SK-N-SH treated with all-trans-retinoic acid at 6 μM for 48 hours (cell line): Measurements from ENCODE around the gene IP6K3.
A peak's percentile ranks its signal among the peaks of the same experiment; 100 is the strongest.

Source experiments
- ATAC-seq: fragments of 200-7000 bp; cut with Tn5 transposase; 3 replicates; pipeline ENCODE4 v1.9.1; 2020; ENCODE audit warnings: mild to moderate bottlenecking, moderate library complexity
- ARNTL ChIP-seq: fragments of 450-650 bp; formaldehyde crosslinking; IDR thresholded peaks from 2 replicates; pipeline ENCODE4 v1.5.0; 2020; ENCODE audit warnings: low read depth, mild to moderate bottlenecking, moderate library complexity, borderline replicate concordance
- CSDC2 ChIP-seq: fragments of 250-450 bp; sonication (Bioruptor Pico); IDR thresholded peaks from 2 replicates; pipeline ENCODE4 v1.5.0; 2020; ENCODE audit warnings: mild to moderate bottlenecking, moderate library complexity
- CSRNP3 ChIP-seq: fragments of 250-450 bp; sonication (Bioruptor Pico); IDR thresholded peaks from 2 replicates; pipeline ENCODE4 v1.5.1; 2021; ENCODE audit warnings: mild to moderate bottlenecking, moderate library complexity
- ESRRG ChIP-seq: fragments of 250-450 bp; sonication (Bioruptor Pico); IDR thresholded peaks from 2 replicates; pipeline ENCODE4 v1.6.1; 2021; ENCODE audit warnings: mild to moderate bottlenecking
- GLIS3 ChIP-seq: fragments of 250-450 bp; sonication (Bioruptor Pico); IDR thresholded peaks from 2 replicates; pipeline ENCODE4 v1.5.0; 2020; ENCODE audit warnings: mild to moderate bottlenecking, moderate library complexity
- ISL1 ChIP-seq: fragments of 250-450 bp; sonication (Bioruptor Pico); IDR thresholded peaks from 2 replicates; pipeline ENCODE4 v2.1.2; 2022; ENCODE audit warnings: mild to moderate bottlenecking, moderate library complexity
- OSR1 ChIP-seq: fragments of 250-450 bp; sonication (Bioruptor Pico); IDR thresholded peaks from 2 replicates; pipeline ENCODE4 v1.8.0; 2022; ENCODE audit warnings: moderate library complexity, mild to moderate bottlenecking, inconsistent platforms
- PATZ1 ChIP-seq: fragments of 250-450 bp; sonication (Bioruptor Pico); IDR thresholded peaks from 2 replicates; pipeline ENCODE4 v1.8.0; 2020; ENCODE audit warnings: mild to moderate bottlenecking, moderate library complexity, borderline replicate concordance
- PPARA ChIP-seq: fragments of 250-450 bp; sonication (Bioruptor Pico); IDR thresholded peaks from 2 replicates; pipeline ENCODE4 v1.5.0; 2020; ENCODE audit warnings: mild to moderate bottlenecking, borderline replicate concordance
- TCF4 ChIP-seq: fragments of 250-450 bp; sonication (Bioruptor Pico); IDR thresholded peaks from 2 replicates; pipeline ENCODE4 v1.8.0; 2021; ENCODE audit warnings: mild to moderate bottlenecking, moderate library complexity, borderline replicate concordance
- TSHZ2 ChIP-seq: fragments of 250-450 bp; sonication (Bioruptor Pico); IDR thresholded peaks from 2 replicates; pipeline ENCODE4 v1.5.0; 2020; ENCODE audit warnings: mild to moderate bottlenecking, moderate library complexity
- ZC3H10 ChIP-seq: fragments of 250-450 bp; sonication (Bioruptor Pico); IDR thresholded peaks from 2 replicates; pipeline ENCODE4 v1.5.1; 2021; ENCODE audit warnings: mild to moderate bottlenecking, moderate library complexity
- ZFP3 ChIP-seq: fragments of 250-450 bp; sonication (Bioruptor Pico); IDR thresholded peaks from 2 replicates; pipeline ENCODE4 v1.5.0; 2020; ENCODE audit warnings: mild to moderate bottlenecking, moderate library complexity
- ZFP30 ChIP-seq: fragments of 450-650 bp; formaldehyde crosslinking; IDR thresholded peaks from 2 replicates; pipeline ENCODE4 v1.5.0; 2022; ENCODE audit warnings: mild to moderate bottlenecking, moderate library complexity
- ZNF565 ChIP-seq: fragments of 450-650 bp; formaldehyde crosslinking; conservative IDR thresholded peaks from 2 replicates; pipeline ENCODE4 v1.5.0; 2020; ENCODE audit warnings: low read depth, mild to moderate bottlenecking, moderate library complexity
- ZNF70 ChIP-seq: fragments of 450-650 bp; formaldehyde crosslinking; IDR thresholded peaks from 2 replicates; pipeline ENCODE4 v1.5.0; 2020; ENCODE audit warnings: mild to moderate bottlenecking, moderate library complexity
- ZNF8 ChIP-seq: fragments of 450-650 bp; formaldehyde crosslinking; IDR thresholded peaks from 2 replicates; pipeline ENCODE4 v1.5.0; 2020; ENCODE audit warnings: mild to moderate bottlenecking, moderate library complexity
- TF ChIP-seq, protein P1 (sequence below): fragments of 250-450 bp; sonication (Bioruptor Pico); IDR thresholded peaks from 2 replicates; pipeline ENCODE4 v1.8.0; 2021; ENCODE audit warnings: low read depth, mild to moderate bottlenecking, moderate library complexity, borderline replicate concordance

Gene IP6K3

DNA sequence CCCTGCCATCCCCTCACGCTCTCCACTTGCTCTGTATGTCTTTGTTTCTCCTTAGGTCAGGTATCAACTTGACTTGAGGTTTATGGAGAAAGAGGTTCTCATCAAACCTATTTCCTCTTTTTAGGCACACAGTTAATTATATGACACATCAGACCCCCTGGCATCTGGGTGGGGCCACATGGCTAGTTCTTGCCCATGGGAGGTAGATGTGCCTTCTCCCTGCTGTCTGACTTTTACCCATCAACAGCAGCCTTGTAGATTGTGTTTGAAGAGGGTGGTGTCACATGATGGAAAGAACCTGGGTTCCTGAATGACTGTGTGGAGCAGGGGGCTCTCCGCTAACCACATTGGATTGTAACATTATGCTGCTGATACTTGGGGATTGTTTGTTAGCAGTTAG, 28.0 kb downstream of the IP6K3 start:
- ATAC-seq = no peak
- TF ChIP-seq TSHZ2 = no peak
- TF ChIP-seq, all 23 proteins: peak for 0

GRCh38 chr6:33717934-33718455, 28.7 kb downstream of the IP6K3 start:
- ATAC-seq = peak; percentile 82
- no peak for TF ChIP-seq CSDC2 (CRISPR knock-in tag)
- TF ChIP-seq TCF4 (CRISPR knock-in tag) = no peak
- TF ChIP-seq GLIS3 (CRISPR knock-in tag) = no peak
- TF ChIP-seq OSR1 = no peak
- TF ChIP-seq PPARA (CRISPR knock-in tag) = no peak

DNA sequence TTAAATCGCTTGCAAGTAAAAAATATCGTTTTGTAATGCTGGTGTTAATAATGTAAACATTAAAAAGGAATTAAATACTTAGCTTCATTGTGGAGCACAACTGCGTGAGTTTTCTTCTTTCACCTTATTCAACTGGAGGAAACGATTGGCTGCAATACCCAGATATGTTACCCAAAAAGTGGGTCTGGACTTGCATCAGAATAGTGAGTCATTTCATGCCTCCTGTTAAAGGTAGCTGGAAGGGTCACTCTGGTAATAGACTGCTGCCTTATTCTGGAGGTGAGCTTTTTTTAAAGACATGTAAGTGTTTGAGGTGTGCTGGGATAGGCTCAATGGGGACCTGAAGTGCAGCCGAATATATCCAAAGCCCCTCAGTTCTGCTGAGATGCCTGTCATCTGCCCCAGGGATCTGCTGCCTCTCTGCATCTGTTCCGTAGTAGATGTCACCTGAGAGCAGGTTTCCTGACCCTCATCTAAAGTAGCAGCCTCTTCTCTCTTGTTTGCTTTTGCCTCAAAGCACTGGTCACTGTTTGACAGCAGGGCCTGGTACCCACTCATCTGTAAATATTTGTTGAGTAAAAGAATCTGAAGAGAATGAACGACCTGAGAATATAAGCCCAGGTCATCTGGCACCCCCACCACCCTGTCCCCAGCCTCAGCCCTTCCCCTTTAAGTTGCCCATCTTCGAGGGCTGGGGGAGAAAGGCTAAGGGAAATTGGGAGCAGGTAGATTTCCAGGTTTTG, 29.6 kb downstream of the IP6K3 start:
- TF ChIP-seq CSRNP3 (CRISPR knock-in tag) = no peak
- TF ChIP-seq ESRRG = no peak
- TF ChIP-seq OSR1 = no peak
- TF ChIP-seq ZNF8 = no peak
- no peak for TF ChIP-seq PATZ1 (CRISPR knock-in tag)
- no peak for TF ChIP-seq ARNTL (CRISPR knock-in tag)
- TF ChIP-seq ZNF70 = no peak
- TF ChIP-seq ISL1 (CRISPR knock-in tag) = no peak
- TF ChIP-seq, protein P1, sequence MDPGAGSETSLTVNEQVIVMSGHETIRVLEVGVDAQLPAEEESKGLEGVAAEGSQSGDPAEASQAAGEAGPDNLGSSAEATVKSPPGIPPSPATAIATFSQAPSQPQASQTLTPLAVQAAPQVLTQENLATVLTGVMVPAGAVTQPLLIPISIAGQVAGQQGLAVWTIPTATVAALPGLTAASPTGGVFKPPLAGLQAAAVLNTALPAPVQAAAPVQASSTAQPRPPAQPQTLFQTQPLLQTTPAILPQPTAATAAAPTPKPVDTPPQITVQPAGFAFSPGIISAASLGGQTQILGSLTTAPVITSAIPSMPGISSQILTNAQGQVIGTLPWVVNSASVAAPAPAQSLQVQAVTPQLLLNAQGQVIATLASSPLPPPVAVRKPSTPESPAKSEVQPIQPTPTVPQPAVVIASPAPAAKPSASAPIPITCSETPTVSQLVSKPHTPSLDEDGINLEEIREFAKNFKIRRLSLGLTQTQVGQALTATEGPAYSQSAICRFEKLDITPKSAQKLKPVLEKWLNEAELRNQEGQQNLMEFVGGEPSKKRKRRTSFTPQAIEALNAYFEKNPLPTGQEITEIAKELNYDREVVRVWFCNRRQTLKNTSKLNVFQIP (CRISPR knock-in tag) = no peak
- TF ChIP-seq TCF4 (CRISPR knock-in tag) = no peak
- no peak for TF ChIP-seq TSHZ2
- no peak for ATAC-seq

DNA sequence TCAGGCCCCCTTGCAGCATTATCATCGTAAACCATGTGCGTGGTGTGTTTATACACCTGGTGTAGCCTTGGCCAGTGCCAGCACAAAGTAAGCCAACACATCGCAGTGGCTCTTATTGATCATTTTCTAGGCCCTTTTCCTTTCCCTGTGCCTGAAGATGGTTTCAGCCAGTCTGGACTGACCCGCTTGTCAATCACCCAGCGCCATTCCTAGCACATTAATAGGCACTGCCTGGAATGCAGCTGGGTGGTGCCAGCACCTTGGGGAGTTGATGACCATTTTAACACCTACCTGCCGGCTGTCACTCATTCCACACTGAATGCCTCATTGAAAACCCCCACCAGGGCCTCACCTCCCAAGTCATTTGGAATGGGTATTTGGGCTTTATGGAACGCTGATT, 30.3 kb downstream of the IP6K3 start:
- TF ChIP-seq GLIS3 (CRISPR knock-in tag) (no peak), ZFP3 (no peak), ZC3H10 (CRISPR knock-in tag) (no peak), TCF4 (CRISPR knock-in tag) (no peak), ZNF565 (CRISPR knock-in tag) (no peak), PPARA (CRISPR knock-in tag) (no peak), ZFP30 (CRISPR knock-in tag) (no peak)
- ATAC-seq = no peak
